HG03280 (cell line): Measurements from ENCODE around the gene SMPDL3A.

Experiments used
- ATAC-seq: cut with Tn5 transposase; IDR thresholded peaks from one replicate; pipeline ENCODE4 v1.9.1; 2021; ENCODE audit warnings: mild to moderate bottlenecking, moderate library complexity; ENCODE audit not compliant: unreplicated experiment

The SMPDL3A gene

DNA sequence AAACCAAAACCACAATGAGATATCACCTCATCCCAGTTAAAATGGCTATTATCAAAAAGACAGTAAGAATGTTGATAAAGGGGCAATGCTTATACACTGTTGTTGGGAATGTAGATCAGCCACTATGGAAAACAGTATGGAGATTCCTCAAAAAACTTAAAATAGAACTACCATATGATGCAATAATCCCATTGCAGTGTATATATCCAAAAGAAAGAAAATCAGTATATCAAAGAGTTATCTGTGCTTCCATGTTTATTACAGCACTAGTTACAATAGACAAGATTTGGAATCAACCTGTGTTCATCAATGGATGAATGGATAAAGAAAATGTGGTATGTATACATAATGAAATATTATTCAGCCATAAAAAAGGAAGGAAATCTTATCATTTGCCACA, 13.1 kb upstream of the SMPDL3A start:
- no peak for ATAC-seq

DNA sequence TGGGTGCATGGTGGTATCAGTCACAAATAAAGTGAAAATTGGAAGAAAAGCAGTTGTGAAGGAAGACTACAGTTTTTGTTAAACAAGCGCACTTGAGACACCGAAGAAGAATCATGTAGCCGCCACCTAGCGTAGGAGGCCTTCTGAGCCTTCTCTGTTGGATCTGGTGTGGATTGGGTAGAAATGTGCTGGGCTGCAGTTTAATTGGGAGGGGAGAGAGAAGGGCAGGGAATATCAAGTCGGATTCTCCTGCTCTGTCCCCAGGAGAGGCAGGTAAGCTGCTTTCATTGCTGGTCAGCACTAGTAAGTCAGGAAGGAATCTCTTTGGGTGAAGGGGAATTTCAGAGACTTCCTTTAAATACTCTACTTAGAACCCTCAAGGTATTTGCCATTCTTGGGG, 10.8 kb upstream of the SMPDL3A start:
- no peak for ATAC-seq

DNA sequence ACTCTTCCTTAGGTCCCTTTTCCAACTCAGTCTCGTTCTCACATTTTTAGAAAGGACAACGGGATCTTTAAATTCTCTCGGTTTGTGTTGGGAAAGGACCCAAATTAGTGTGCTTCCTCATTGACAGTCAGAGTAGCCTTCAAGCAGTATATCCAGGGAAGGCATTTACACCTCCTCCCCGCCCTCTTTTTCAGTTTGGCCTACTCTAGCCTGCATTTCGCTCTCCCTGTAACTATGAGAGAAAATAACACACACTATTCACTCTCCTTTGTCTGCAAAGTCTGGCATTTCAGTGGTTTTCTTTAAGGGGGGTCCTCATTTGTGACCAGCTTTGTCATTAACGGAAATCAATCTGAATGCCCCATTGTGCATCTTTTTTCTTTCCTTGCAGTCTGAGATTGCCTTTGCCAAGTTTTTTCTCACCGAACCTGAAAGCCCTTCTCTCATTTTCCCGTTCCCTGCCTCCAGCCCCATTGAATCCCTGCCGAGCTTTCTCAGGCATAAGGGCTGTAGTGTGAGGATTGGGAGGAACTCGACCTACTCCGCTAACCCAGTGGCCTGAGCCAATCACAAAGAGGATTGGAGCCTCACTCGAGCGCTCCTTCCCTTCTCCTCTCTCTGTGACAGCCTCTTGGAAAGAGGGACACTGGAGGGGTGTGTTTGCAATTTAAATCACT, 9.9 kb upstream of the SMPDL3A start:
- ATAC-seq, result no peak

DNA sequence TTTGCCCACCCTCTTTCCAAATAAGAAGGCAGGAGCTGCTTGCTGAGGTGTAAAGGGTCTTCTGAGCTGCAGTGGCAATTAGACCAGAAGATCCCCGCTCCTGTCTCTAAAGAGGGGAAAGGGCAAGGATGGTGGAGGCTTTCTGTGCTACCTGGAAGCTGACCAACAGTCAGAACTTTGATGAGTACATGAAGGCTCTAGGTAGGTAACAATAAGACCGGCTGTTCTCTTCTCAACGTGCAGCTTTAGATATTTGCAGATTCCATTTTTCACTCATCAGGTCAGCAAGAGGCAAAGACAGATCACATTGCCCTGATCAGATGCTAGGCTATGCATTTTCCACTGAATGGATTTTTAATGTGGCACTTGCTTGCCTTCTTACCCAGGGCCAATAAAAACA, 9.4 kb upstream of the SMPDL3A start, which contains the start of gene FABP7:
Gene FABP7 (plus strand): TSS at position 50 of the 400 bp plus-strand sequence. CDS start 79 bp downstream, at position 129.
- no peak for ATAC-seq

DNA sequence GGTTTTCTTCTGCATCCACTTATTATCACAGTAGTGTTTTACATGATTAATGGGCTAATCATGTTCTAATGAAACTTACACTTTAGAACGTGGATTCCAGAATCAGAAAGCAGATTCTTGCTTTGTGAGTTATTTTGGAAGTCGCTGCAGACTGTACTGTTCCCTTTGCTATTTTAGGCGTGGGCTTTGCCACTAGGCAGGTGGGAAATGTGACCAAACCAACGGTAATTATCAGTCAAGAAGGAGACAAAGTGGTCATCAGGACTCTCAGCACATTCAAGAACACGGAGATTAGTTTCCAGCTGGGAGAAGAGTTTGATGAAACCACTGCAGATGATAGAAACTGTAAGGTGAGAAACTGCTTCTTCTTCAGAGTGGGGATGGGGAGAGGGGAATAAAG, 8.9 kb upstream of the SMPDL3A start:
- ATAC-seq, result no peak

DNA sequence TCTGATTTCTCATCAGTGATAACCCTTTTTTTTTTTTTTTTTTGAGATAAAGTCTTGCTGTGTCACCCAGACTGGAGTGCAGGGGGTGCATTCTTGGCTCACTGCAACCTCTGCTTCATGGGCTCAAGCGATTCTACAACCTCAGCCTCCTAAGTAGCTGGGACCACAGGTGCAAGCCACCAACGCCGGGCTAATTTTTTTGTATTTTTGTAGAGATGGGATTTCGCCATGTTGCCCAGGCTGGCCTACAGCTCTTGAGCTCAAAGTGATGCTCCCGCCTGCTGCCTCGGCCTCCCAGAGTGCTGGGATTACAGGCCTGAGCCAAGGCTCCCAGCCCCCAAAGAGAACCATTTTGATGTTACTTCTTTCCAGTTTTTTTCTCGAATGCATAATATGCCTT, 7.3 kb upstream of the SMPDL3A start:
- no peak for ATAC-seq

DNA sequence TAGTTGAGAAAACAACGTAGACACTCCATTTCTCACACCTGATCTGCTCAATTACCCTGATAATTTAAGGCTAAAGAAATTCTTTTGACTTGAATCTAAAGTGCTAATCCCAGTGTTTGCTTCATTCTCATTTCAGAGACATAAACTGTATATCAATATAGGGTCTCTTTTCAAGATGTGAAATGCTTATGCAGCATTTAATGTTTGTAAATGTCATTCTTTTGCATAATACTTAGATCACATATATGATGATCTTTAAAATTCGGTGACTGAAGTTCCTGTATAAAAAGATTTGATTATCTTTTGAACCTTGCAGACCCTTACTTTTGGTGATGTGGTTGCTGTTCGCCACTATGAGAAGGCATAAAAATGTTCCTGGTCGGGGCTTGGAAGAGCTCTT, 5.7 kb upstream of the SMPDL3A start:
- ATAC-seq, result no peak

DNA sequence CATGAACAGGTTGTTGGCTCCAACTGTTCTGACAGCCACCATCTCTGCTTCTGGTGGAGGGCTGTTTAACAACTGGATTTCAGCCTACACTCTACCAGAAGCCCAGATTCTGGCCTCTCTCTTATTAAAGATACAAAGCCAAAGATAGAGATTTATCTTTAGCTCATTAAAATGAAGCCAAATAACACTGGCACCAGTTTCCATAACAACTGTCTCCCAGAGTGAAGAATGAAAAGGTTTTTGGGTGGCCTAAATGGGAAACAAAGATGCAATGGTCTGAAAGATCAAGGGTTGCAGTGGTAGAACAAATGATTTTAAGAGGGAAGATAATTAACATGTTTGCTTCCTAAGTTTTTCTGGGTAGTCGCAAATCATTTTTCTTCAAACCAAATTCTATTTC, 3.2 kb upstream of the SMPDL3A start:
- ATAC-seq, result no peak

DNA sequence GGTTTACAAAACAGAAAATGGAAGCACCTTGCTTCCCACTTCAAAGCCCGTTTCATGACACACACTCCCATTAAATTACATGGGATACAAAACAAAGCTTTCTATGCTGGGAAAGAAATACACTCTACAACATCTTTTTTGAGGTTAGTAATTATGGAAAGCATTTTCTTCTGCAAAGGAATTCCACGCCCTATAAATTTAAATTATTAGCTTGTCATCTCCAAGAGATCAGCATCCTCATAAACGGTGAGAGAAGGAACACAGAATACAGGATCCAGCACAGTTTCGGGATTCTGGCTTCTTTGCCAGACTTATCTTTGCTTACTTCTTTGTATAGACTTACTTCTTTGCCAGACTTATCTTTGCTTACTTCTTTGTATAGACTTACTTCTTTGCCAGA, 1.3 kb upstream of the SMPDL3A start:
- ATAC-seq, result no peak

DNA sequence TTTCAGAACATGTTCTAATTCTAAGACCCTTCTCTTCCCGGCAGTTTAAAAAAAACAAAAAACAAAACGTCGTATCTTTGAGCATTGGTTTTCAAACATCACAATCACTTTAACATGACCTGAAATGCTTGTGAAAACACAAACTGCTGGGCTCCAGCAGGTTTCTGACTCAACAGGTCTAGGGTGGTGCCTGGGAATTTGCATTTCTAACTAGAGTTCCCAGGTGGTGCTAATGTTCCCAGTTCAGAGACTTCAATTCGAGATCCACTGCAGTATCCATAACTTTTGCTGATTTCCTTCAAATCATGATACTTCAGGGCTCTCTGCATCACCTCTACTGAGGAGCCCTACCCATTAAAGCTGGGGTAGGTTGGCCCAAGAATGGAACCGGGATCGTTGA, 850 bp upstream of the SMPDL3A start:
- ATAC-seq, result no peak

DNA sequence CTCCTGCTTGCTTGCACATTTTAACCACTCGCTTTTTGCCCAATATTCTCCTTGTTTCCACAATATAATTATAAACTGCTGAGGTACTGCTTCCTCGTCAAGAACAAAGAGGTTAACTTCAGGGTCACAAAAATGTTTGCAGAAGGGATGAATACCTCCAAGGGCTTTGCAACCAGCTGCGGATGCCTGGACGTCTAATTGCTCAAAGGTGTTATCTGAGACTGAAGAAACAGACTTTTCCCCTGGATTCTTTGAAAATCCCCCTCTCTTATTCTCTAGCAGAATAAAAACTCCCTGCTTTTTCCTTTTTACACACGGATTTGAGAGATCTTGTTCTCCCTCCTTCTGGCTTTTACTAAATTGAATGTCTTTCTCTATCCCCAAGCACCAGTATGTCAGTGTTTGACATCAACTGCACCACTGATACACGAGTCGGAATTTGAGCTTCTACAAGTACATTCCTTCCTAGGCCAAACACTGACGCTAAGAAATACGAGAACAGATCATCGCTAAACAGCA, 336 bp upstream of the SMPDL3A start:
- ATAC-seq, result peak; percentile 33

DNA sequence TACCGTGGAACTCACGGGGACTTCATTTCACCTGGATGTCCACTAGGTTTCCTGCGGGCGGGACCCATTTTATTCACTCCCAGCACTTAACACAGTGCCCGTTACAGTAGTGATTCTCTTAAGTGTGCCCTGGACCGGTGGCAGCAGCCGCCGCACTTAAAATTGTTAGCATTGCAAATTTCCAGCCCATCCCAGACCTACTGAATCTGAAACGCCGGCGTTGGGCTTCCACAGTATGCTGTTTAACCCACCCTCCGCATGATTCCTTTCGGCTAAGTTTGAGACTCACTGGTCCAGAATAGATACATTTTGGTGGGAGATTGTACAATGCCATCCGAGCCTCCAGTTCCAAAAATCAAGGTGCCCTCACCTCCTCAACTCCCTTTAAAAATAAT, 967 bp downstream of the SMPDL3A start:
- no peak for ATAC-seq

DNA sequence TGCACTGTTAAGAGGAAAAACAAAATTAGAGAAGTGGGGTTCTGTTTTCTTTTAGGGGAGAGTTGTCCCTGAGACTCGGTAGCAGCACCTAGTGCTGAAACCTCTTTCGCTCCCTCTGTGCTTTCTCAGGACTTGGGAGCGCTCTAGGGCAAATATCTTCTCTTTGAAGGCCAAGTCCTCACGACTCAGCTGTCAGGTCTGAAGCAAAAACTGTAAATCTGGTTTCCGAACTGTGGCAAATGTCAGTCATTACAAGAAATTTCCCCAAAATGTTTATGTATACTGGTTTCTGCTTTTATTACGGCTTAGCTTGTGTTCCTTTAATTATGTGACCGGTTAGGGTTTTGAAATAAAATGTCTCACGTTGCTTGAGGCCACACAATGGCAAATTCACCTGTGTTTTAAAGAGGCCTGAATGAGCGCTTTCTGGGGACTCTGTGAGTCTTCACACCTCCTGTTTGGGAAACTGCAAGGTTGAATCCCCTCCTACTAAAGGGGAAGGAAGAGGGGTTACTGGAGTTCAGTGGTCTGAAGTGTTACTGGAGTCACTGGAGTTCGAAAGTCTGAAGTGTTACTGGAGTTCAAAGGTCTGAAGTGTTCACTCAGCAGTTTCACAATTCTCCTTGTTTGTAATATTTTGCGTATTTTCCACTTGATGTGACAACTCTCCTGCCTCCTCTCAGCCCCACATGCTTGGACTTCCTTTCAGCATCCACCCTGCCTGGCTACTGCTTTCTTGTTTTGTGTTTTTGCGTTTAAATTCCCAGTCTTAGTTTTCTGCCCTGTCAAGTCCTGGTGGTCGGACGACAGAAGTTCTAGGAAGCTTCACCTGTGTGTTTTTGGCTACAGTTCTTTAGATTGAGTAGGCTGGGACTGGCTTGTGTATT, 1.6 kb downstream of the SMPDL3A start:
- ATAC-seq, result no peak

DNA sequence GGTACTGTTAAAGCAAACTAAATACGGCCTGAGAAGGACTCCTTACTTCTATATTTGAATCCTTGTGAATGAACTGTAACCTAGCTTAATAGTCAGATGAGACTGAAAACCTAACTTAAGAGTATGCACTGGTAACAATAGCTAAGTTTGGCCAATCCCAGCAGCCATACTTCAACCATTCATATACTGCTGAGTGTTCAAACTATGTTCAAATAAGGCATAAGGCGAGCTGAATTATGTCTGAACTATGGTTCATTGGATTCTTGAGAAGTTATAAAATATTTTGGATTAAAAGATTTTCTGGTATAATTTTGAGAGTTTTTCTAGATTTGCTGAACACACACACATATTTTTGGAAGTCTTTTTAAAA, 2.2 kb downstream of the SMPDL3A start:
- no peak for ATAC-seq

DNA sequence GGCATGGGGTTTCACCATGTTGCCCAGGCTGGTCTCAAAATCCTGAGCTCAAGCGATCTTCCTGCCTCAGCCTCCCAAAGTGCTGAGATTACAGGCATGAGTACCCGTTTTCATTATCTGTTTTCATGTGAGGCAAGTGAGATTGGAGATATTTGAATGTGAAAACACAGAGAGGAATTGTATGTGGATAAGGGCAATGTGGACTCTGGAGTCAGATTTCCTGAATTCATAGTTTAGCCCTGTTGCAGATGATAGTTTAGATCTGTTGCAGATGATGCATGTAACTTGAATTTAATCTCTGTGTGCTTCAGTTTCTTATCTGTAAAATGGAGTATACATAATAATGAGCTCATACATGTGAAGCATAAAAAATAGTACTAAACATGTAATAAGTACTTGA, 3.7 kb downstream of the SMPDL3A start:
- no peak for ATAC-seq

DNA sequence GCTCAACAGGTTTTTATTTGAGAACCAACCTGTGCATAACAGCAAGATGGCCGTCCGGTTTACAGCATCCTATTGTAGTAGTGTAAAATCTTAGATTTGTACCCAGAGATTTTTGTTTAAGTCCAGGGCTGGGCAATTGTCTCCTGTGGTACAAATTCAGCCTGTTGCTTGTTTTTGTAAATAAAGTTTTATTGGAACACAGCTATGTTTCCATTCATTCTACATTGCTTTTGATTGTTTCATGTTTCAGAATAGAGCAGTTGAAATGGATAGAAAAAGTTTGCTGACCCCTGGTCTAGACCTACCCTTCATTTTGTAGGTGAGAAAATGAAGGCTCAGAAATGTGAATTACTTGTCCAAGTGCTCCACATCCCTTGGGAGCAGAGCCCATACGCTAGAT, 8.5 kb downstream of the SMPDL3A start:
- no peak for ATAC-seq

DNA sequence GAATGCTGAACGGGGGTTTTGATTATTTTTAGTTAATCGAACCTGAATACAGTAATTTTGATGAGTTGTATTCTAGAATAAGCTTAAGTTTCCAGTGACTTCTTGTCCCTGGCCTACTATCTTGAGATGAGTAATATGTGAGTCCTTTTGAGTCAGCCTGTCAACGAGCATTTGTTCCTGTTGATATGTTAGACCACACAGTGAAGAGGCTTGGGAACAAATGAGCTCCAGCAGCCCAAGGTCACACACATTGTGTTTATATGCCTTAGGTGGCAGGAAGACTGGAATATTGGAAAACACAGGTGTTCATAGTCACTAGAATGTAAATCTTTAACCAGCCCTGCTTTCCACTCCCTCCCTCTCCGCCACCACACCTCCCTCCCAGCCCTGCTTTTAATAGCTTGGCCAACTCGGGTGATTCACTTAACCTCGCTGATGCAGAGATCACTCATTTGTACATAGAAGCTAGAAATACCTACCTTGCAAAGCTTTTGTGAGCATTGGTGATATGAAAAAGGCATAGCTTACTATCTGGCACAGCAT, 9.1 kb downstream of the SMPDL3A start:
- peak; percentile 81 for ATAC-seq

DNA sequence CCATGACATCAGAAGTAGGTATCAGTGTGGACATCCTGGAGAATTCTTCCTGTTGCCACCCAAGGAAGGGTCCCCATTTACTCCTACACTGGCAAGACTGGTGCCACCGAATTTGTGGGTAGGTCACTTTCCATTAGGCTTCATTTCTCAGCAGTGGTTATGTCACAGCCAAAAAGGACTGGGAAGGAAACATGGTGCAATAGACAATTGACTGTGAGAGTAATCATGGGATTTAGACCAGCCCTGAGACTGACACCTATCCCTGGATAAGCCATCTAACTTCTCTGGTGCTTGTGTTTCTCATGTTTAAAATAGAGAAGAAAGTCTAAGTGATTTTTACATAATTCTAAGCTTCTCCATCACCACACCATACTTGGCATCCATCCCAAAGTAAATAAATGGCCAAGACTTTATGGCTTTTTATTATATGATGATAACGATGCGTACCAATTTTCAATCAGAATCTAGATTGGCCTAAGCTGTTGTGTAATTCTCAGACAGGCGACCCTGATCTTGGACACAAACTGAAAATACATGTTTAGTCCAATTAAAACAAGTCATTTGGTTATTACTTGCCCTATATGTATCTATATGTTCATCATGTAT, 10.2 kb downstream of the SMPDL3A start:
- ATAC-seq, result no peak

DNA sequence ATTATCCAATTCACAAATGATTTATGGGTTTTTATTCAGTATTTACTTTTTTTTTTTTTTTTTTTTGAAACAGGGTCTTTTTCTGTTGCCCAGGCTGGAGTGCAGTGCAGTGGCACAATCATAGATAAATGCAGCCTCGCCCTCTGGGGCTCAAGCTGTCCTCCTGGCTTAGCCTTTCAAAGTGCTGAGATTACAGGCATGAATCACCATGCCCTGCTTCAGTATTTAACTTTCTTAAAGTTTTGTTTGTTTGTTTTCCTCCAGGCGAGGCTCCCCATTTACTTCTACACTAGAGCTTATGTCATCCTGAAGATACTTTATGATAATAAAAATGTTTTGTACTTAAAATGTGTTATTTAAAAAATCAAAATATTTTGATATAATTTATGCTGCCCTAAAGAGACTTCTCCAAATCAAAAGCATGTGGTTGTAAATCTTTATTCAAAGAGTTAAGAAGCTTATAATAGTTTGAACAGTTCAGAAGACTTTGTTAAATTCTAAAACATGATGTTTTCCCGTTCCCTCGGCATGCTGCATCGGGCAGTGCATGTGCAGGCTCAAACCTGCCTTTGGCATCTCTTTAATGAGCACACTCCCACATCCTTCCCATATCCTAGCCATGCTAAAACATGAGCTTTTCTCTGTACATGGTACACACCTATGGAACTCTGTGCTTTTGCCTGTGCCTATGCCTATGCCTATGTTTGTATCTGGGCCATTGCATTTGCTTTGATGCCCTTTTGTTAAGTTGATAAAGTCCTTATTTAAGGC, 11.0 kb downstream of the SMPDL3A start:
- no peak for ATAC-seq

DNA sequence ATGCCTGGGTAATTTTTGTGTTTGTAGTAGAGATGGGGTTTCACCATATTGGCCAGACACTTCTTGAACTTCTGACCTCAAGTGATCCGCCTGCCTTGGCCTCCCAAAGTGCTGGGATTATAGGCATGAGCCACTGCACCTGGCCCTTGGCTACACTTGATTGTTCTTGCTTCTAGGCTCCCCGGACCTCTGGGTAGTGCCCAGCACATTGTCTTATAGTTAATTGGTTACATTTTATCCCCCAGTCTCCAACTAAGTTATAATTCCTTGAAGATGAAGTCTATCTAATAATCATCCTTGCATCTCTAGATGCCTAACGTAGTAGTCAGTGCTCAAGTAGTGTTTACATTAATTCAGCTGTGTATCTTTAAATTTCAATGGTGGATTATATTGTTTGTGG, 11.8 kb downstream of the SMPDL3A start:
- ATAC-seq, result no peak

DNA sequence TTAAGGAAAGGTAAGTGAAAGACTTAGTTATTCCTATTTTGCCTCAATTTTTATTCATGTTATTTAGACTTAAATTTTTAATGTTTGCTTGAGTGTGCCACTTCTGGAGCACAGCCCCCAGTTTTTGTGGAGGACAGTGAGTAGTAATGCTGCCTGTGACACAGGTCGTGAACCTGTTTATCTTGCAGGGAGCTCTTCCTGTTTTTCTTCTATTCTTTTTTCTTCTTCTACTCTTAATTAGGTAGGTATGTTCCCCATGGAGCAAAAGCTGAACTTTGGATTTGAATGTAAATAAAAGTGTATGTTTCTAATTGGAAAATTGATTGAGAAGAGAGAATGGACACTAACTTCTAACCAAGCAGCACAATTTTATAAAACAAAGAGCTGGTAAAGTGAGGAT, 12.3 kb downstream of the SMPDL3A start:
- no peak for ATAC-seq
